Measurements from ENCODE around the gene NLRC5. TPM values are rescaled to one million over a fixed set of nuclear protein-coding genes. Genes with fewer than 3 reads are reported as not detected.

Gene NLRC5
- total and polyA plus RNA-seq, 9 of the 15 experiments (the other 6 are each of a cell fraction or from before 2014, with no cell fraction given) = 0.59 to 0.71 TPM; not detected in 7

GRCh38 chr16:56964243-56965148 lies 24.9 kb upstream of the NLRC5 start (continued):
- peak in 2 of 3 experiments; percentile 18 to 65 for TF ChIP-seq YY1 (IDR thresholded peaks at IDR 0.05; ENCODE audit: borderline replicate concordance in 1 of 3, control insufficient read depth in 1 of 3, extremely low read depth in 1 of 3, insufficient read depth in 3 of 3, insufficient read length in 1 of 3, insufficient replicate concordance in 2 of 3, low read depth in 1 of 3, low read length in 2 of 3)
- TF ChIP-seq ZNF280B (CRISPR knock-in tag; IDR thresholded peaks at IDR 0.05) = no peak
- TF ChIP-seq ARHGAP35 (IDR thresholded peaks at IDR 0.05; ENCODE audit: partially characterized antibody) = no peak
- TF ChIP-seq ATF7 (IDR thresholded peaks at IDR 0.05) = peak; percentile 89
- no peak for TF ChIP-seq ZBED1 (IDR thresholded peaks at IDR 0.05)
- no peak for TF ChIP-seq SMARCA5 (IDR thresholded peaks at IDR 0.05)
- TF ChIP-seq, protein P1, sequence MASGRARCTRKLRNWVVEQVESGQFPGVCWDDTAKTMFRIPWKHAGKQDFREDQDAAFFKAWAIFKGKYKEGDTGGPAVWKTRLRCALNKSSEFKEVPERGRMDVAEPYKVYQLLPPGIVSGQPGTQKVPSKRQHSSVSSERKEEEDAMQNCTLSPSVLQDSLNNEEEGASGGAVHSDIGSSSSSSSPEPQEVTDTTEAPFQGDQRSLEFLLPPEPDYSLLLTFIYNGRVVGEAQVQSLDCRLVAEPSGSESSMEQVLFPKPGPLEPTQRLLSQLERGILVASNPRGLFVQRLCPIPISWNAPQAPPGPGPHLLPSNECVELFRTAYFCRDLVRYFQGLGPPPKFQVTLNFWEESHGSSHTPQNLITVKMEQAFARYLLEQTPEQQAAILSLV (tag; IDR thresholded peaks at IDR 0.05) = peak; percentile 60; the same call in 1 of the 2 replicates
- TF ChIP-seq ZNF347 (CRISPR knock-in tag; IDR thresholded peaks at IDR 0.05; ENCODE audit: low read depth) = no peak
- TF ChIP-seq ZNF224 (CRISPR knock-in tag; IDR thresholded peaks at IDR 0.05) = no peak
- no peak for TF ChIP-seq RBM25 (IDR thresholded peaks at IDR 0.05; ENCODE audit: low read depth, low read length, severe bottlenecking)
- peak; percentile 66 for TF ChIP-seq CTBP1 (IDR thresholded peaks at IDR 0.05; ENCODE audit: borderline replicate concordance)
- TF ChIP-seq STAG1 (CRISPR knock-in tag; IDR thresholded peaks at IDR 0.05; ENCODE audit: borderline replicate concordance) = peak; percentile 14; the same call in 1 of the 2 replicates
- peak; percentile 67 for TF ChIP-seq SMARCA4 (IDR thresholded peaks at IDR 0.05)
- no peak for TF ChIP-seq CBFA2T2 (conservative IDR thresholded peaks at IDR 0.05)
- no peak for TF ChIP-seq TCF7 (IDR thresholded peaks at IDR 0.05; ENCODE audit: borderline replicate concordance)
- no peak for TF ChIP-seq ZNF165 (CRISPR knock-in tag; IDR thresholded peaks at IDR 0.05; ENCODE audit: borderline replicate concordance)
- no peak for TF ChIP-seq ILF3 (IDR thresholded peaks at IDR 0.05; ENCODE audit: borderline replicate concordance)
- TF ChIP-seq, protein P2, sequence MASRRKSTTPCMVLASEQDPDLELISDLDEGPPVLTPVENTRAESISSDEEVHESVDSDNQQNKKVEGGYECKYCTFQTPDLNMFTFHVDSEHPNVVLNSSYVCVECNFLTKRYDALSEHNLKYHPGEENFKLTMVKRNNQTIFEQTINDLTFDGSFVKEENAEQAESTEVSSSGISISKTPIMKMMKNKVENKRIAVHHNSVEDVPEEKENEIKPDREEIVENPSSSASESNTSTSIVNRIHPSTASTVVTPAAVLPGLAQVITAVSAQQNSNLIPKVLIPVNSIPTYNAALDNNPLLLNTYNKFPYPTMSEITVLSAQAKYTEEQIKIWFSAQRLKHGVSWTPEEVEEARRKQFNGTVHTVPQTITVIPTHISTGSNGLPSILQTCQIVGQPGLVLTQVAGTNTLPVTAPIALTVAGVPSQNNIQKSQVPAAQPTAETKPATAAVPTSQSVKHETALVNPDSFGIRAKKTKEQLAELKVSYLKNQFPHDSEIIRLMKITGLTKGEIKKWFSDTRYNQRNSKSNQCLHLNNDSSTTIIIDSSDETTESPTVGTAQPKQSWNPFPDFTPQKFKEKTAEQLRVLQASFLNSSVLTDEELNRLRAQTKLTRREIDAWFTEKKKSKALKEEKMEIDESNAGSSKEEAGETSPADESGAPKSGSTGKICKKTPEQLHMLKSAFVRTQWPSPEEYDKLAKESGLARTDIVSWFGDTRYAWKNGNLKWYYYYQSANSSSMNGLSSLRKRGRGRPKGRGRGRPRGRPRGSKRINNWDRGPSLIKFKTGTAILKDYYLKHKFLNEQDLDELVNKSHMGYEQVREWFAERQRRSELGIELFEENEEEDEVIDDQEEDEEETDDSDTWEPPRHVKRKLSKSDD (conservative IDR thresholded peaks at IDR 0.05; ENCODE audit: low read length) = no peak
- no peak for TF ChIP-seq CHD1 (IDR thresholded peaks at IDR 0.05; ENCODE audit: low read length)
- TF ChIP-seq ZFPM2 (CRISPR knock-in tag; IDR thresholded peaks at IDR 0.05) = no peak
- TF ChIP-seq TFE3 (CRISPR knock-in tag; IDR thresholded peaks at IDR 0.05) = no peak
